CD4-positive, CD25-positive, alpha-beta regulatory T cell (primary cell): ENCODE measurements around the gene LYPLA2. TPM values are rescaled to one million over a fixed set of nuclear protein-coding genes. Genes with fewer than 3 reads are reported as not detected.
A peak's percentile ranks its signal among the peaks of the same experiment; 100 is the strongest.

Source experiments
- ATAC-seq, 2 donors: fragments of 150-1000 bp; cut with Tn5 transposase; one replicate each; pipeline ENCODE4 v1.10.0; 2021; ENCODE audit warnings: low read depth in 2 of 2, moderate number of reproducible peaks in 2 of 2, moderate library complexity in 1 of 2
- DNase-seq, 3 donors: peaks; one replicate each; pipeline versions ENCODE4 v3.0.0 to v3.0.0-alpha.2; 2012 to 2022; ENCODE audit warnings: mixed read lengths in 1 of 3
- H3K27ac ChIP-seq: one replicate; pipeline ENCODE4 v1.7.0; 2013; ENCODE audit warnings: mild to moderate bottlenecking, low read length; ENCODE audit not compliant: insufficient read depth, poor library complexity, severe bottlenecking
- H3K27me3 ChIP-seq: one replicate; pipeline ENCODE4 v1.7.0; 2013; ENCODE audit warnings: low read length; ENCODE audit not compliant: control insufficient read depth, insufficient read depth
- H3K36me3 ChIP-seq: one replicate; pipeline ENCODE4 v1.7.0; 2013; ENCODE audit warnings: mild to moderate bottlenecking, low read length, moderate library complexity; ENCODE audit not compliant: control insufficient read depth, insufficient read depth
- H3K4me1 ChIP-seq: 2 replicates; pipeline ENCODE4 v1.7.0; 2013; ENCODE audit warnings: mild to moderate bottlenecking, low read length; ENCODE audit not compliant: insufficient read depth, control insufficient read depth, poor library complexity, severe bottlenecking
- H3K4me3 ChIP-seq: one replicate; pipeline ENCODE4 v1.7.0; 2013; ENCODE audit warnings: low read depth, mild to moderate bottlenecking, low read length, moderate library complexity
- H3K9me3 ChIP-seq, 2 experiments: 1 replicate in 1 of 2; 2 replicates in 1 of 2; pipeline ENCODE4 v1.7.0; 2013; ENCODE audit warnings: low read length in 2 of 2, mild to moderate bottlenecking in 1 of 2, moderate library complexity in 1 of 2; ENCODE audit not compliant: control insufficient read depth in 2 of 2
- H3K27ac Mint-ChIP-seq, 3 donors: one replicate each; pipeline ENCODE4 v1.8.0; 2020 to 2022; ENCODE audit warnings: mild to moderate bottlenecking in 3 of 3, mixed read lengths in 3 of 3, moderate library complexity in 2 of 3
- H3K27me3 Mint-ChIP-seq: one replicate; pipeline ENCODE4 v1.8.0; 2022; ENCODE audit warnings: mild to moderate bottlenecking, mixed read lengths
- H3K36me3 Mint-ChIP-seq: one replicate; pipeline ENCODE4 v1.8.0; 2020; ENCODE audit warnings: mixed read lengths
- H3K4me1 Mint-ChIP-seq, 4 donors: one replicate each; pipeline ENCODE4 v1.8.0; 2020 to 2022; ENCODE audit warnings: mixed read lengths in 4 of 4, mild to moderate bottlenecking in 1 of 4
- H3K4me3 Mint-ChIP-seq, 4 donors: one replicate each; pipeline ENCODE4 v1.8.0; 2020 to 2022; ENCODE audit warnings: mild to moderate bottlenecking in 4 of 4, mixed read lengths in 4 of 4, moderate library complexity in 3 of 4
- H3K9me3 Mint-ChIP-seq, 7 donors: one replicate each; pipeline ENCODE4 v1.8.0; 2020 to 2022; ENCODE audit warnings: mixed read lengths in 7 of 7, mild to moderate bottlenecking in 3 of 7, moderate library complexity in 2 of 7
- polyA plus RNA-seq, 4 donors: library from polyadenylated mRNA; unstranded; fragments of 300-500 nt; fragmentation: Illumina TruSeq; gene quantifications; one replicate each; pipeline ENCODE4 v1.2.3, GENCODE V29; 2021
- total RNA-seq: library from RNA; stranded (reverse); gene quantifications from one replicate; pipeline ENCODE4 v1.2.3, GENCODE V29; 2022

Gene LYPLA2
- total and polyA plus RNA-seq, 5 donors from 2014 or later: 50.4 to 111 (median 95.0) TPM

GRCh38 chr1:23751050-23751814 is 39.7 kb upstream of the LYPLA2 start:
- H3K36me3 Mint-ChIP-seq: peaks cover 40% of the 10 kb centered on the region
- peak overlapping the region in 2 of 3 donors; percentile 83 to 87 for H3K27ac Mint-ChIP-seq
- Histone ChIP-seq H3K27me3 (no peaks in the 10 kb centered on the region), H3K27ac (no peak overlapping the region), H3K36me3 (peaks cover 71% of the 10 kb centered on the region), H3K4me1 (peaks cover 4% of the 10 kb centered on the region), H3K4me3 (no peak overlapping the region), H3K9me3 (no peaks in the 10 kb centered on the region)
- DNase-seq: peak in 2 of 3 donors; percentile 28 to 52
- no peaks in the 10 kb centered on the region for H3K27me3 Mint-ChIP-seq
- H3K4me1 Mint-ChIP-seq: peaks cover 16 to 40% (median 29%) of the 10 kb centered on the region in 4 donors
- ATAC-seq: peak in 1 of 2 donors; percentile 45
- no peaks in the 10 kb centered on the region for H3K9me3 Mint-ChIP-seq
- H3K4me3 Mint-ChIP-seq: peak overlapping the region in 1 of 4 donors; percentile 10

DNA sequence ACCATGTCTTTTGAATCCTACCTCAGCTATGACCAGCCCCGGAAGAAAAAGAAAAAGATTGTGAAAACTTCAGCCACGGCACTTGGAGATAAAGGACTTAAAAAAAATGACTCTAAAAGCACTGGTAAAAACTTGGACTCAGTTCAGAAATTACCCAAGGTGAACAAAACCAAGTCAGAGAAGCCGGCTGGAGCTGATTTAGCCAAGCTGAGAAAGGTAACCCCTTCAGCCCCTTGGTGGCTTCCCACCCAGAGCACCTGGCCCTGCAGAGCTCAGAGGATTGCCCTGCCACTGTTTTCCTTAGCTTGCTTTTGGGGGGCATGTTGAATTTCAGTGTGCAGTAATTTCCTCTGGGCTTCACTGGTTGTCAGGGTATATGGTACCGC is 39.1 kb upstream of the LYPLA2 start:
- no peaks in the 10 kb centered on the region for H3K9me3 Mint-ChIP-seq
- H3K27me3 Mint-ChIP-seq: no peaks in the 10 kb centered on the region
- peaks cover 40% of the 10 kb centered on the region for H3K36me3 Mint-ChIP-seq
- peak overlapping the region in 2 of 3 donors; percentile 83 to 87 for H3K27ac Mint-ChIP-seq
- H3K36me3 ChIP-seq: peaks cover 76% of the 10 kb centered on the region
- no peaks in the 10 kb centered on the region for H3K27me3 ChIP-seq
- no peak overlapping the region for H3K27ac ChIP-seq
- H3K4me3 Mint-ChIP-seq: no peak overlapping the region
- no peak for ATAC-seq
- DNase-seq: no peak
- H3K4me1 ChIP-seq: peaks cover 4% of the 10 kb centered on the region
- no peaks in the 10 kb centered on the region for H3K9me3 ChIP-seq
- no peak overlapping the region for H3K4me3 ChIP-seq
- peaks cover 15 to 37% (median 26%) of the 10 kb centered on the region in 4 donors for H3K4me1 Mint-ChIP-seq

DNA sequence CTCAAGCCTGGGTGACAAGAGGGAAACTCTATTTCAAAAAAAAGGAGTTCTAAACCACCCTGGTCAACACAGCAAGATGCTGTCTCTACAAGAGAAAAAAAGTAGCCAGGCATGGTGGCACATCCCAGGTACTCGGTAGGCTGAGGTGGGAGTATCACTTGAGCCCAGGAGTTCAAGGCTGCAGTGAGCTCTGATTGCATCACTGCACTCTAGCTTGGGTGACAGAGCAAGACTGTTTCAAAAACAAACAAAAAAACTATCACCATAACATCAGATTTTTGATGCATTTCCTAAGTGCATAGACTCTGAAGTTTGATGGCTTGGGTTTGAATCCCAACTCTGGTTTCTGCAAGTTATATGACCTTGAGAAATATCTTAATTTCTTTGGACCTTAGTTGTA is 38.0 kb upstream of the LYPLA2 start:
- Mint-ChIP-seq H3K36me3 (peaks cover 43% of the 10 kb centered on the region), H3K9me3 (no peaks in the 10 kb centered on the region), H3K4me1 (peaks cover 10 to 26% (median 15%) of the 10 kb centered on the region in 4 donors), H3K27ac (no peak overlapping the region), H3K27me3 (no peaks in the 10 kb centered on the region), H3K4me3 (no peak overlapping the region)
- DNase-seq: no peak
- H3K27me3 ChIP-seq: no peaks in the 10 kb centered on the region
- peaks cover 1% of the 10 kb centered on the region for H3K4me1 ChIP-seq
- H3K9me3 ChIP-seq: no peaks in the 10 kb centered on the region
- no peak overlapping the region for H3K4me3 ChIP-seq
- no peak for ATAC-seq
- H3K36me3 ChIP-seq: peaks cover 87% of the 10 kb centered on the region
- no peak overlapping the region for H3K27ac ChIP-seq

DNA sequence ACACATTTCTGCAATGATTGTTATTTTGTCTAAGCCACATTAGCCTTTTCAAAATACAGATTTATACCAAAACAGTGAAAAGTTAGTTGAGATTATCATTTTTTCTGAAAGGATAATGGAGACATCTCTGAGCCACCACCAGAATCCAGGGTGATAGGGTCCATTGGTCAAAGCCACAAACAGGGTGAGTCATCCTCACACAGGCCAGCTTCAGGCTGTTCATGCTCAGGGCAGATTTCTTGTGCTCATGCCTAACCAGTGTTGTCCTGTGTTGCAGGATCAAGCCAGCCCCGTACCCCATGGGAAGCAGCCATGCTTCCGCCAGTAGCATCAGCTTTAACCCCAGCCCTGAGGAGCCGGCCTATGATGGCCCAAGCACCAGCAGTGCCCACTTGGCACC is 34.3 kb upstream of the LYPLA2 start:
- Mint-ChIP-seq H3K27me3 (no peaks in the 10 kb centered on the region), H3K36me3 (peaks cover 55% of the 10 kb centered on the region), H3K4me3 (no peak overlapping the region), H3K27ac (no peak overlapping the region), H3K4me1 (peaks cover 0 to 9% (median 1%) of the 10 kb centered on the region in 4 donors), H3K9me3 (no peaks in the 10 kb centered on the region)
- Histone ChIP-seq H3K27ac (no peak overlapping the region), H3K4me1 (no peaks in the 10 kb centered on the region), H3K4me3 (no peak overlapping the region), H3K9me3 (no peaks in the 10 kb centered on the region), H3K36me3 (peaks cover 96% of the 10 kb centered on the region), H3K27me3 (no peaks in the 10 kb centered on the region)
- ATAC-seq (no peak), DNase-seq (no peak)

DNA sequence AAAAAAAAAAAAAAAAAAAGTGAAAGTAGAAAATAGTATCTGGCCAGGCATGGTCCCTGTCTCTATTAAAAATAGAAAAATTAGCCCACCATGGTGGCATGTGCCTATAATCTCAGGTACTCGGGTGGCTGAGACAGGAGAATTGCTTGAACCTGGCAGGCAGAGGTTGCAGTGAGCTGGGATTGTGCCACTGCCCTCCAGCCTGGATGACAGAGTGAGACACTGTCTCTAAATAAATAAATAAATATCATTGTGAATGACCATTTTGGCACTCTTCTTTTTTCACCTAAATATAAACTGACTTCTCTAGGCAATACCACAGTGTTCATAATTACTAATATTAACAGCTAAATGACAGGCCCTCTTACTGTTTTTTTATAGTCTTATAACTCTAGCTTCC is 33.1 kb upstream of the LYPLA2 start:
- H3K36me3 Mint-ChIP-seq: peaks cover 58% of the 10 kb centered on the region
- no peak for ATAC-seq
- H3K4me1 Mint-ChIP-seq: peaks cover 0 to 9% (median 1%) of the 10 kb centered on the region in 4 donors

DNA sequence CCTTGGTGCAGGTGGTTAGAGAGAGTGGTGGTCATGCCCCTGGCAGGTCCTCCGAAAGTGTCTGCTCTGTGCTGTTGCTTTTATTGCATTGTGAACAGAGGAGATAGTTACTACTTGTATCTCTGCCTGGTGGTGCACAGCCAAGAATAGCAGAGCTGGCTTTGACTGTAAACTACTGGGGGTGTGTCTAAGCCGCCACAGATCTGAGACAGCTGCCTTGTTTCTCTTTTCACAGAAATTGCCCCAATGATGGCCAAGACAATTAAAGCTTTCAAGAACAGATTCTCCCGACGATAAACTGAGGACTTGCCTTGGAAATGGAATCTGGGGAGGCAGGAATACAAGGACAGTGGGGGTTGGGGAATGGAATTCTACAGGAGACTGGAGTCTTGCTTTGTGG is 31.7 kb upstream of the LYPLA2 start:
- Mint-ChIP-seq H3K36me3 (peaks cover 47% of the 10 kb centered on the region), H3K4me1 (peaks cover 0 to 9% (median 1%) of the 10 kb centered on the region in 4 donors), H3K27me3 (no peaks in the 10 kb centered on the region), H3K27ac (no peak overlapping the region), H3K4me3 (no peak overlapping the region), H3K9me3 (no peaks in the 10 kb centered on the region)
- ATAC-seq (no peak), DNase-seq (no peak)
- Histone ChIP-seq H3K27ac (no peak overlapping the region), H3K9me3 (no peaks in the 10 kb centered on the region), H3K4me1 (no peaks in the 10 kb centered on the region), H3K4me3 (no peak overlapping the region), H3K36me3 (peaks cover 81% of the 10 kb centered on the region), H3K27me3 (no peaks in the 10 kb centered on the region)

More for the DNA sequence above, 33.1 kb upstream of the LYPLA2 start:
- no peak overlapping the region for H3K4me3 Mint-ChIP-seq
- H3K27me3 ChIP-seq: no peaks in the 10 kb centered on the region
- H3K4me1 ChIP-seq: no peaks in the 10 kb centered on the region
- no peaks in the 10 kb centered on the region for H3K27me3 Mint-ChIP-seq
- H3K4me3 ChIP-seq: no peak overlapping the region
- H3K9me3 Mint-ChIP-seq: no peaks in the 10 kb centered on the region
- no peak overlapping the region for H3K27ac Mint-ChIP-seq
- no peak overlapping the region for H3K27ac ChIP-seq
- no peaks in the 10 kb centered on the region for H3K9me3 ChIP-seq
- no peak for DNase-seq
- peaks cover 89% of the 10 kb centered on the region for H3K36me3 ChIP-seq

- Mint-ChIP-seq H3K27ac (peak overlapping the region in 1 of 3 donors; percentile 73), H3K4me3 (no peak overlapping the region), H3K9me3 (no peaks in the 10 kb centered on the region), H3K27me3 (no peaks in the 10 kb centered on the region), H3K36me3 (peaks cover 26% of the 10 kb centered on the region), H3K4me1 (peaks cover 0 to 9% (median 1%) of the 10 kb centered on the region in 4 donors)
- Histone ChIP-seq H3K36me3 (peaks cover 48% of the 10 kb centered on the region), H3K27me3 (no peaks in the 10 kb centered on the region), H3K4me3 (no peak overlapping the region), H3K9me3 (no peaks in the 10 kb centered on the region), H3K4me1 (no peaks in the 10 kb centered on the region), H3K27ac (no peak overlapping the region)
- DNase-seq (no peak), ATAC-seq (no peak)
Measured at GRCh38 chr1:23763041-23763577, 27.8 kb upstream of the LYPLA2 start.

GRCh38 chr1:23768733-23769132 is 22.2 kb upstream of the LYPLA2 start:
- Mint-ChIP-seq H3K9me3 (no peaks in the 10 kb centered on the region), H3K4me3 (no peak overlapping the region), H3K36me3 (peaks cover 6% of the 10 kb centered on the region), H3K27ac (no peak overlapping the region), H3K4me1 (peaks cover 0 to 11% (median 8%) of the 10 kb centered on the region in 4 donors), H3K27me3 (no peaks in the 10 kb centered on the region)
- Histone ChIP-seq H3K4me3 (no peak overlapping the region), H3K27ac (no peak overlapping the region), H3K4me1 (no peaks in the 10 kb centered on the region), H3K9me3 (no peaks in the 10 kb centered on the region), H3K27me3 (no peaks in the 10 kb centered on the region), H3K36me3 (peaks cover 9% of the 10 kb centered on the region)
- ATAC-seq (no peak), DNase-seq (no peak)
